Measurements from ENCODE around the gene SHISA9.

- TF ChIP-seq CTCF (IDR thresholded peaks at IDR 0.05 in 4 of 5, conservative IDR thresholded peaks at IDR 0.05 in 1 of 5) (no peak), POLR2A (IDR thresholded peaks at IDR 0.05) (no peak)
Measured at GRCh38 chr16:13118091-13118490, 216.7 kb downstream of the SHISA9 start.
